ENCODE results near the gene KRTAP17-1. TPM values are rescaled to one million over a fixed set of nuclear protein-coding genes. Genes with fewer than 3 reads are reported as not detected.
A peak's percentile ranks its signal among the peaks of the same experiment; 100 is the strongest.

The KRTAP17-1 gene
- total RNA-seq, 1 experiment from 2014 or later = not detected

DNA sequence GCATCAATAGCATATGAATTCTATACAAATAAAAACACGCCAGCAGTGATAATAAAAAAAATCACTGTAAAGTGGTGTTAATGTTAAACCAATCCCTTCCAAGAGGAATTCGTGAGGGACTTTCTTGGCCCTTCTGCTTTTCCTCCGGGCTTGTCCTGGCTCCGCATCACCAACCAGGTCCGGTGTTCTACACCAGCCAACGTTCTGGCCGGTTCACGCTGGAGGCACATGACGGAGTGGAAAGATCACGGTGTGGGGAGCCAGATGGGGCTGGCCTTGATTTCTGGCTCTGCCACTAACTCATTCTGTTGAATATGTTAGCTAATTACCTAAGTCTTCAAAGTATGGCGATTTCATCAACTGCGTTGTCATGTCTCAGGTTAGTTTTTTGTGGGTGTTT, 11.4 kb downstream of the KRTAP17-1 start:
- peaks cover 9% of the 10 kb centered on the region for H3K27me3 Mint-ChIP-seq (ENCODE audit: low read depth)
- WGBS (ENCODE audit: extremely low coverage, insufficient read length, low lambda C conversion rate) = no CpG with 5 or more reads among the region's 12 CpGs

More for the DNA sequence above, 11.4 kb downstream of the KRTAP17-1 start:
- Histone ChIP-seq H4K91ac (ENCODE audit: insufficient read length, low read depth, low read length) (no peak overlapping the region), H3K79me2 (ENCODE audit: insufficient read depth, low read length) (no peaks in the 10 kb centered on the region), H3K4me2 (ENCODE audit: insufficient read depth, insufficient read length, low read length) (no peak overlapping the region), H3K23me2 (ENCODE audit: insufficient read length, low read depth, low read length, poor library complexity, severe bottlenecking) (no peaks in the 10 kb centered on the region), H4K20me1 (ENCODE audit: control insufficient read depth, insufficient read depth, insufficient read length) (no peaks in the 10 kb centered on the region), H3K18ac (ENCODE audit: insufficient read length, low read depth, low read length) (no peak overlapping the region), H2BK120ac (ENCODE audit: low read depth, low read length, poor library complexity, severe bottlenecking) (no peak overlapping the region), H3K9ac (ENCODE audit: extremely low read depth, insufficient read length, low read length) (no peak overlapping the region), H2BK15ac (ENCODE audit: low read depth, low read length) (no peak overlapping the region), H3K4me1 (ENCODE audit: insufficient read depth, low read length) (no peaks in the 10 kb centered on the region), H3K79me1 (ENCODE audit: insufficient read depth, low read depth, low read length, poor library complexity, severe bottlenecking) (no peaks in the 10 kb centered on the region), H3K27ac (ENCODE audit: insufficient read length, low read depth, low read length) (no peak overlapping the region), H3K23ac (ENCODE audit: insufficient read length, low read depth, low read length) (no peak overlapping the region), H4K5ac (ENCODE audit: insufficient read length, low read depth, low read length) (no peak overlapping the region), H2AK5ac (ENCODE audit: insufficient read length, low read length) (no peak overlapping the region), H3K14ac (ENCODE audit: insufficient read depth, low read length) (no peak overlapping the region), H3K9me3 (ENCODE audit: control insufficient read depth, low read depth, low read length) (no peaks in the 10 kb centered on the region), H3K27me3 (ENCODE audit: insufficient read depth, low read length) (no peaks in the 10 kb centered on the region), H2AFZ (ENCODE audit: low read length) (no peak overlapping the region), H2BK5ac (ENCODE audit: insufficient read length, low read length) (no peak overlapping the region), H4K8ac (replicated peaks; ENCODE audit: insufficient read length, low read depth, low read length) (no peak overlapping the region), H3K4ac (ENCODE audit: low read depth, low read length) (no peak overlapping the region), H3T11ph (ENCODE audit: low read length) (no peak overlapping the region), H3K56ac (ENCODE audit: insufficient read length, low read depth, low read length) (no peak overlapping the region), H2BK20ac (ENCODE audit: low read depth, low read length, poor library complexity, severe bottlenecking) (no peak overlapping the region), H2BK12ac (ENCODE audit: insufficient read length, low read depth, low read length) (no peak overlapping the region)
- Mint-ChIP-seq H3K4me3 (no peak overlapping the region), H3K27ac (peak overlapping the region in 1 of 3 experiments; percentile 72; a peak in 1 of 7 replicates), H3K4me1 (peaks cover 0 to 5% of the 10 kb centered on the region in 2 experiments; a peak in 1 of 4 replicates), H3K36me3 (ENCODE audit: insufficient read depth in 1 of 3, low read depth in 3 of 3) (no peaks in the 10 kb centered on the region), H3K9me3 (no peaks in the 10 kb centered on the region; a peak in 1 of 5 replicates)
- TF ChIP-seq, protein P1, sequence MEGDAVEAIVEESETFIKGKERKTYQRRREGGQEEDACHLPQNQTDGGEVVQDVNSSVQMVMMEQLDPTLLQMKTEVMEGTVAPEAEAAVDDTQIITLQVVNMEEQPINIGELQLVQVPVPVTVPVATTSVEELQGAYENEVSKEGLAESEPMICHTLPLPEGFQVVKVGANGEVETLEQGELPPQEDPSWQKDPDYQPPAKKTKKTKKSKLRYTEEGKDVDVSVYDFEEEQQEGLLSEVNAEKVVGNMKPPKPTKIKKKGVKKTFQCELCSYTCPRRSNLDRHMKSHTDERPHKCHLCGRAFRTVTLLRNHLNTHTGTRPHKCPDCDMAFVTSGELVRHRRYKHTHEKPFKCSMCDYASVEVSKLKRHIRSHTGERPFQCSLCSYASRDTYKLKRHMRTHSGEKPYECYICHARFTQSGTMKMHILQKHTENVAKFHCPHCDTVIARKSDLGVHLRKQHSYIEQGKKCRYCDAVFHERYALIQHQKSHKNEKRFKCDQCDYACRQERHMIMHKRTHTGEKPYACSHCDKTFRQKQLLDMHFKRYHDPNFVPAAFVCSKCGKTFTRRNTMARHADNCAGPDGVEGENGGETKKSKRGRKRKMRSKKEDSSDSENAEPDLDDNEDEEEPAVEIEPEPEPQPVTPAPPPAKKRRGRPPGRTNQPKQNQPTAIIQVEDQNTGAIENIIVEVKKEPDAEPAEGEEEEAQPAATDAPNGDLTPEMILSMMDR (conservative IDR thresholded peaks at IDR 0.05) = no peak
- no peak for DNase-seq

Measured in H9 (cell line).